H4 (cell line): ENCODE data around the gene ZSWIM9. TPM values are rescaled to one million over a fixed set of nuclear protein-coding genes. Genes with fewer than 3 reads are reported as not detected.
A peak's percentile ranks its signal among the peaks of the same experiment; 100 is the strongest.

Experiments used
- DNase-seq: peaks from one replicate; pipeline ENCODE4 v3.0.0-alpha.2; 2015; ENCODE audit warnings: low spot score
- total RNA-seq: library from RNA; depleted of rRNA; stranded (reverse); fragments of >200 nt; shearing (Covaris generic); gene quantifications from 2 replicates; pipeline ENCODE4 v1.2.3, GENCODE V29; 2014; rRNA removed

Gene ZSWIM9
- 0.54 and 0.84 TPM in 2 replicates for total RNA-seq

DNA sequence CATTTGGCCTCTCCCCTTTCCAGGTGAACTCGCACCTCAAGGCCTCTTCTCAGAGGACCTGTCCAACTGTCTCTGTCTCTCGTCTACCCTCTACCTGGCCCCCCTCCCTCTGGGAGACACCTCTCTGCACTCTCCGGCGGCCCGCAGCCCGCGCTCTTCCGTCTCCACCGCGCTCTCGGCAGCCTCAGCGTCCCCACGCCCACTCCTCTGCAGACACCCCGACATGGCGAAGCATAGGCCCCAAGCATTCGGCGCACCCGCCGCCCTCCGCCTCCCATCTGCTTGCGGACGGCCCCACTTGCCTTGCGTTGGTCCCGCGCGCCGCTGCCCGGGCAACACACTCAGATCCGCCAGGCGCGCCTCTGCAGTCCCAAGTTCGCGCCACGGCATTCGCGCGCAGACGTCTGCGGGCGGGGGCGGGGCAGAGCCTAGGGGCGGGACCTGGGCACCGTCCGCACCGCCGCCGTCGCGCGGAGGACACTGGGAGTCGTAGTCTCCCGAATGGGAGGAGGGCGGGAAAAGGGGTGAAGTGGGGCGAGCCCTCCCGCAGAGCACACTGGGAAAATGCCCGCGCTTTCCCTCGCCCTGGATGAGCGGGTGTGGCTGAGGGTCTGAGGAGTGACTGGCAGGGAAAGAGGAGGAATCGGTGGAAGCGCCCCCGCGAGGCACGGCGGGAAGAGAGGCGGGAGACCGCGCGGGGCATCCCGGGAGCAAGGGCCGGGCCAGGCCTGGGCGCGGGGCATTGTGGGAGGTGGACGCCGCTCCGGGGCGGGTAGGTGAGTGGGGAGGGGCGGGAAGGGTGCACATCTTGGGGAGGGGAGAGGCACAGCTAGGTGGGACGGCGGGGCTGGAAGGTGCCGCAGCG lies at the start of gene ZSWIM9, which contains the start of gene LIG1:
TSS of gene ZSWIM9 (plus strand) at position 742 of the 865 bp plus-strand sequence. CDS start 1,123 bp downstream, outside the sequence.
TSS of gene LIG1 (minus strand) at position 406 of the 865 bp plus-strand sequence. CDS start 4,778 bp downstream, outside the sequence.
- peak; percentile 96 for DNase-seq

DNA sequence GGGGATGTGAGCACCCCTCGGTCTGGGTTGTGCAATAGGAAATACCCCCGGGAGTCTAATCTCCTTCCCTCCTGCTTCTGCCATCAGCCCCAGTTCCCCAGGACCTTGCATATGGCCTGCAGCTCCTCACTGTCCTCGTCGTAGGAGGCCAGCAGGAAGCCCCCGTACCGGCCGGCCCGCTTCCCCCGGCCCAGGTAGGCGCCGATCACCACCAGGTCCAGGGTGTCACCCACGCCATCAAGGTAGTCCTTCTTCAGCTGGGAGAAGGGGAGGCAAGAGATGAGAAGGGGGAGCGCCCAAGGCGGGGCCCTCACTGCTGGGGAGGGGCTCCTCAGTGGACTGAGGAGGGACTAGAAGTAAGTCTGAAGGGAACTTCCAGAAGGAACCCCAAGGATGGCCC lies 49.4 kb upstream of the ZSWIM9 start:
- no peak for DNase-seq

DNA sequence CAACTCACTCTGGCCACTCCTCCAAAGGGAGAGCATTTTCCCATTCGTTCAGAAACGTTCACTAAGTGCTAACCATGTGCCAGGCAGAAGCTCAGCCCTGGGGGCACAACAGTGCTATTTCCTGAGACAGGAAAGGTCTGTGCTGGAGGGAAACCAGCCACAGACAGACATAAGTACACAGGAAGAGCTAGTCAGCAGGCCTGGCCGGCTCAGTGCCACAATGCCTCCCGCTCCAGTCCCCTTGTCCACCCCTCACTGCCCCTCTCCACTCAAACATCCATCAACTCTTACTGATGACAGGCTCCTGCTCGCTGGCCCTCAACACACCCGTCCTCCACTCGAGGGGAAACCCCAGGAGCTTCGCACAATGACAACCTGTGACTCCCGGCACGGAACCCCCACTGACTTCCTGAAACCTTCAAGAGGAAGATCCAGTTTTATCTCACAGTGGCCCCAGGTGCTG lies 48.5 kb upstream of the ZSWIM9 start:
- DNase-seq = no peak

DNA sequence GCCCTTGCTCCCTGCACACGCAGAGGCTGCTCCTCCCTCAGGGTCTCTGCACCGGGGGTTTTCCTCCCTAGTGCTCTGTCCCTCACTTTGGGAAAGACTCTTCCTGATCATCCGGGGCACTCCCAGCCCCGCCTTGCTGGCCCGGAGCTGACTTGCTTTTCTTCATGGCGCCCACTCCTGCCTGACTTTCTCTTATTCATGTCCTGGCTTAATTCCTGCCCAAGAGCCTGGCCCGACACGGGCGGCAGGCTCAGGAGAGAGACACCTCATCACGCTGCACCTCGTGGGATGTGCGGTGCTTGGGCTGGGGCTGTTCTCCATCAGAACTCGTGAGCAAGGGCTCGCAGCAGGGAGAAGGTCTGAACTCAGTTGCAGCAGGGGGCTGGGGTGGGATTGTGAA lies 48.1 kb upstream of the ZSWIM9 start:
- DNase-seq = no peak

DNA sequence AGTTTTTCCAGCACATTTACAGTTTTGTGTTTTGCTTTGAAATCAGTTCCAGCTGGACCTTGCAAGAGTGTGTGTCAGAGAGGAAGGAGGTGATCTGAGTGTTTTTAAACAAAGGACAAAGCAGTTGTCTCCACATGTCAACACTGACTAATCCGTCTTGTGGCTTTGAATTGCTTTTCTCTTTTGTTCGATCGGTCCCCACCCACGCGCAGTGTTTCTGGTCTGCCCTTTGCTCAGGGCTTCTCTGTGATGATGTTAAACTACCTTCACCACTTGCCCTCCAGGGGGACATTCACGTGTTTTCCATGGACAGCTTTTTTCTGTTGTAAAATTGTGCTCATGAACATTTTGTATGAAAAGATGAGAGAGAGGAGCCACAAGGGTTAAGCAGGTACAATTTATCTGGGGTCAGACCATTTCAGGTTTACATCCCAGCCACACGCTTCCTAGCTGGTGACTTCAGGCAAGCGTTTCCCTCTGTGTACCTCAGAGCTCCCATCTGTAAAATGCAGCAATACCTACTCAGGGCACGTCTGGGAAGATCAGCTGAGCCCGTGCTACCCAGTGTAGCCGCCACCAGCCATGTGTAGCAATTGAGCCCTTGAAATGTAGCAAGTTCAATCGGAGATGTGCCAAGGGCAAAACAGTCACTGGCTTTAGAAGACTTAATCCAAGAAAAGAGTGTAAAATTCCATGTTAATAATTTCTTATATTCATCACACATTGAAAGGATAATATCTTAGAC lies 46.4 kb upstream of the ZSWIM9 start:
- DNase-seq = peak; percentile 33

DNA sequence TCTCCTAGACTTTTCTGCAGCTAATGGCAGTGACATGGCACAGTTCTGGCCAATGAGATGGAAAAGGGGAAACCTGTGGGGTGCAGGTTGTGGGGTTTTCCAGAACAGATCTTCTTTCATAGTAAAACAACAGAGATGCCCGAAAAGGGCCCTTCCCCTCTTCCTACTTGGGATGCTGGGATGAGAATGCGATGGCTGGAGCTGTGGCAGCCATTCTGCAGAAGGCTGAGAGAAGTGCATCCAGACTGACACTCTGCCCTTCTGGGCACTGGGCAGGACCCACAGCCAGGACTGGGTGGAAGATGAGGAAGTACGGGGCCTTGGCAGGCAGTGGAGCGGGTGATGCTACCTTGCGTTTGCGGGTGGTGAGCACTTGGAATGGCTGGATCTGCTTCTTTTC lies 42.9 kb upstream of the ZSWIM9 start:
- DNase-seq = no peak

DNA sequence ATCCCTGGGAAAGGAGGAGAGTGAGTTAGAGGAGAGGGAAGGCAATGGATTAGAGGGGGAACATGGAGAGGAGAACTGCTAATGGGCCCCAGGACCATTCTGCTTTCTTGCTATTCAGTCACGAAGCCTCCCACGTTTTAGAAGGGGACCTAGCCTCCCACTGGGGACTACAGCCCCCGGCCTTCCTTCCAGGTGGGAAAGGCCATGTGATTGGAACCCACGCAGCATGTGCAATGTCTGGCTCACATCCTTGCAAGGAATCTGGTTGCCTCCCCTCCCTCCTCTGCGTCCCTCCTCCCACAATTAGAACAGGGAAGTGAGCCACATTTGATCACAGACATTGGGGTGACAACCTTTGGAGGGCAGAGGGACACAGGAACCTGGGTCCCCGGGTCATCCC lies 37.4 kb upstream of the ZSWIM9 start:
- DNase-seq = no peak

DNA sequence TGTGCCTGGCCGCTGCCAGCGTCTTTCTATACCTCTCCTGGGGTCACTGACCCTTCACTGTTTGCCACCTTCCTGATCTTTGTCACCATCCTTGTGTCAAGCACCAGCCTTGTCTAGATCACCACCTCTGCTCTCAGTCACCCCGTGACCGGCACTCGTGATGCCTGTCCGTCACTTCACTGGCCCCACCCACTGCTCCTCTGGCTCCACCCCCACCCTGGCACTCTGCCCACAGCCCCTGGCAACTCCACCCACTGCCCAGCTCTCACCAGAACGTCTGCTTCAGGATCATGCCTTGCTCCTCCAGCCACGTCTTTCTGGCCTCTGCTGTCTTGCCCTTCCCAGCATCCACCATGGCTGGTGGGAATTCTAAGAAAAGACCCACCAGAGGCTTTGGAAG lies 35.1 kb upstream of the ZSWIM9 start:
- DNase-seq = no peak

DNA sequence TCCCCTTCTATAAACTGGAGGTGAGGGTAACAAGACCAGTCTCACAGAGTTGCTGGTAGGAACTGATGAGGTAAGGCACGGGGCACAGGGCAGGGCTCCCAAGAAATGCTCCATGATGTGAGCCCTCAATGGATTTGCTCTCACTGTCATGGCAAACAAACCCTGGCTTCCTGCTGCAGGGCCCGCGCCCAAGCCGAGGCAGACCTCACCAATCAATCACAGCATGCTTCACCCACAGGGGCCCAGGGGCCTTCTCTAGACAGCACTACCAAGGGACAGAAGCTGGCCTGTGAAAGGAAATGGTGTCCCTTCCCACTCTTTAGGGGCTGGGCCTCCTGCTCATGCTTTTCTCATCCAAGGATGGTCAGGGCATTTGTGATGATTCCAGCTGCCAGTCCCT lies 33.9 kb upstream of the ZSWIM9 start:
- no peak for DNase-seq

DNA sequence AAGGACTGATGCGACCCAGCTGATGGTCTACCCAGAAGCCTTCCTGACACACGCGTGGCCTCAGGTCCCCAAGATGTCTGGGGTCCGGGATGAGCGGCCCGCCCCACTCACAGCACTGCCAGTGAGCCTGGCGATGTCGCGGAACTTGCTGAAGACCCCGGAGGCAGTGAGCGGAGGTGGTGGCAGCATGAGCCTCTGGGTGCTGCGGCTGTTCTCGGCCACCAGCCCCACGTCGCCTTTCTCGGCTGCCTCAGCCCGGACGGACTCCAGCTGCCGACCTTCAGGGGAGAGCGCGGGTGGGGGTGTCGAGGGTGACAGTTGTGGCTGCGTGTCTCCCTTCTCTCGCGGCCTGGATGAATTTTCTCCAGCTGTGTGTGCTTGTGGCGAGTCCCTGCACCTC lies 33.1 kb upstream of the ZSWIM9 start:
- DNase-seq = no peak

DNA sequence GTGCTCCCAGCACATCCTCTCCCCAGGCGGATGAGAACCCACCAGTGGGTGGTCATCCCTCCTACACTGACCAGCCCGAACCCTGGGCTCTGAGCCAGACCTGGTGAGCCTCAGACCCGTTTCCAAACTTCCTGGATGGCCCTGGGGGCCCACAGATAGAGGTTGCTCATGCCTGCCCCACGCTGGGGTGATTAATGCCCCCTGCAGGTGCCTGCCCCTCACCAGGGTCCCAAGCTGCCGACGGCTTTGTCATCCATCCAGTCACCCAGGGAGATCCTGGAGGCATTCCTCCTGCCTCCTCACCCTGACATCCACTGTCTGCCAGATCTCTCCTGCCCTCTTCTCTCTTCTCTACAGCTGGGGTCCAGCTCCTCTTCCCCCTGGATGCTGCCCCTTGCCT lies 31.4 kb upstream of the ZSWIM9 start:
- no peak for DNase-seq

DNA sequence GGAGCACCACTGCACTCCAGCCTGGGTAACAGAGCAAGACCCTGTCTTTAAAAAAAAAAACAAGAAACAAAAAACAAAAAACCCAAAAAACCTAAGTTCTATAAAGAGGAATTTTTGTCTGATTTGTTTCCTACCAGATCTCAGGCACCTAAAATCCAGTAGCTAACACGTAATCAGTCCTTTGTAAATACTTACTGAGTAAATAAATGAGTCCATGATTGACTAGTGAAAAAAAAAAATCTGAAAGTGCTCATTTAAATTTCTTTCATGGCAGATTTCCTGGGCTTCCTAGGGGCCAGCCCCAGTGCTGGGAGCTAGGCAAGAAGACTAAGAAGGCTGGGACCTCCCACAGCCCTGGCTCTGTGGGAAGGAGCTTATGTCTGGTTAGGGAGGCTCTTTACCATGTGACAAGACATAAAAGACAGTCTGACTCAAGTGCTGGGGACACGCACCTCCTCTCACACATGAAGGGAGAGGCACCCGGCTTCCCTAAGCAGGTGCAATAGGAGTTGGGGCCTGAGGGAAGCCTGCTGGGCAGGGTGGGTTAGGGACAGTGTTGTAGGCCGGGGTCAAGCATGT lies 22.8 kb upstream of the ZSWIM9 start:
- DNase-seq = no peak

DNA sequence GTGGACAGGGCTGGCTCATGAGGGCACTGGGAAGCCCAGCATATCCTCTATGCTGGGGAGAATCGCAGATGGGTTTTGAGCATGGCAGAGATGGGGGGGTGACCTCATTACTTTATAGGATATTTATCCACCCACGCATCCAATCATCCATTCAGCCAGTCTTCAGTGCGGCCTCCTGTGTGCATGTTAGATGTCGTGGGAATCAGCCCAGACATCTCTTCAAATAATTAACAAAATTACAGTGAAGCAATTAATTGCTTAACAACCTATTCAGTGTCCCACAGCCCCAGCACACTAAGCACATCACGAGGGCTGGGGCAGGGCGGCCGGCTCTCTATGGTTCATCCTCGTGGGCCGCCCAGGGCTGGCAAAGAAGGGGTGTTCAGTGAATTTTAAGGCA lies 21.9 kb upstream of the ZSWIM9 start:
- no peak for DNase-seq

DNA sequence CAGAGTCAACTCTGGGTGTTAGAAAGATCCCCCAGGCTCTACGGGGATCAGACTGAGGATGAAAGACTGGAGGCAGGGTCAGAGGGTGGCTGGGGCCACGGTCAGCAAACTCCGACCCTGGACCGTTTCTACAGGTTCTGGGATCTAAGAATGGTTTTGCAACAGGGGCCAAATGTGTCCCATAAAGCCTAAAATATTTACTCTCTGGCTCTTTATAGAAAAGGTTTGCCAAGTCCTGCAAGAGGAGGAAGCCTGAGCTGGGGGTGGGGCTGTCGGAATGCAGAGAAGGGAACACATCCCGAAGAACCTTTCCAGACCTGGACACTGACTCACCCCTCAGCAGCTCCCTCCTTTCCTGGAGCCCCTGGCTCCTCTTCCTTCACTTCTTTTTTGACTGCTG lies 21.1 kb upstream of the ZSWIM9 start:
- DNase-seq = no peak

DNA sequence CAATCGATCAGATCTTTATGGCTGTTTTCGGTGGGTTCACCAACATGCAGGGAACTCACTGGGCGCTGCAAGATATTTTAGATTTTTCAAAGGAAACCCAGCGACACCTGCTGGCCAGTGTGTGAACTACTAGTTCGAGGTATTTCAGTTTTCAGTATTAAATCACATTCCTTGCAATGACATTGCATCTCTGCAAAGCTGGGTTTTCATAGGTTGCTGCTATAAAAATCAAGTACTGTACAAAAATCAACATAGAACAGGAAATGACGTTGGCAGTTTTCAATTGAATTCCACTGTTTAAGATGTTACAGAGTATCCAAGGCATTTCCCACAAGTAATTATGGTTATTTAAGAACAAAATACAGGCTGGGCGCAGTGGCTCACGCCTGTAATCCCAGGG lies 17.9 kb upstream of the ZSWIM9 start:
- peak; percentile 95 for DNase-seq

DNA sequence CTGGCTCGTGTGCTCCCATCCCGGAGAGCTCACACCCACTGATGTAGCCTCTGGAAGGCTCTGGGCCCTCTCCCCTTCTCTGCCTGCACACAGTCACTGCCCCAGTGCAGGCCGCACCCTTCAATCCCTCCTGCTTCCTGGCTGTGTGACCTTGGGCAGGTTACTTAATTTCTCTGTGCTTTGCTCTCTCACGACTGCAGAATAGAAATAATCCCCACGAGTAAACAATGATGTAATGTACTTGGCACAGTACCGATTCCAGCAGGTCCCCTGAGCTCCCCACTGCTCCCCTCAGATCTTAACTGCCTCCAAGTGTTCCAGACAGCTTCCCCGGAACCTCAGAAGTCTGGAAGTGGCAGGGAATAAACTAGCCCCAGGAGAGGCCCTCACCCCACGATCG lies 16.5 kb upstream of the ZSWIM9 start:
- no peak for DNase-seq

DNA sequence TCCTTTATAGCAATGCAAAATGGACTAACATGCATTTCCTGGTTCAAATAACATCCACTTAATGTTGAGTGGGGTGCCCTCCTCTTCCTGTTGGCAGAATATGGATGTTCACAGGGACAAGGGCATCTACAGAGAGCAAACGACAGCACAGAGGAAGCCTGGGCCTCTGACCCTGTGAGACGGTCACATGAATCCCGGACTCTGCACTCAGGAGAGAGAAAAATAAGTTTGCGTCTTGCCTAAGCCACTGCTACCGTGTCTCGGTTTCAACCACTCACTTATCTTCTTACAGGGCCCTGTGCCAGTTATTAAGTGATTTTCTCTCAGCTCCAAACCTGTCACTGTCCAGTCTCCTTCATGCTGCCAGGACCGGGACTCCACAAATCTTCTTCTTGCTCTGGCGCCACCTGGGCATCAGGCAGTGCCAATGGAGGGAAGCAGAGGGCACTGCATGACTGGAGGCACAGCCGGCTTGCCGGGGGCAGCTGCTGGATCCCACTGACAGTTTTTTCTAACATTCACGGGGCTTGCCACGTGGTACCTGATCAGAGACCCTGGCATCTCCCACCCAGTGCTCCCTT lies 12.2 kb upstream of the ZSWIM9 start:
- no peak for DNase-seq

DNA sequence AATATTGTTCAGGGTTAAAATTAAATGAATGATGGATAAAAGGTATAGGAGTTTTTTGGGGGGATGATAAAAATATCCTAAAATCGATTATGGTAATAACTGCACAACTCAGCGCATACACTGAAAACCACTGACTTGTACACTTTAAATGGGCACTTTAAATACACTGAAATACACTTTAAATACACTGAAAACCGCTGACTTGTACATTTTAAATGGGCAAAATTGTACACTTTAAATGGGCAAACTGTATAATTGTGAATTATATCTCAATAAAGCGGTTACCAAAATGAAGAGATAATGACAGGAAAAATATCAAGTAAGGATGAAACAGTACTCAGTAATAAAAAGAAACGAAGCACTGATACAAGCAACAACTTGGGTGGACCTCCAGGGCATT lies 1.8 kb upstream of the ZSWIM9 start:
- DNase-seq = no peak

DNA sequence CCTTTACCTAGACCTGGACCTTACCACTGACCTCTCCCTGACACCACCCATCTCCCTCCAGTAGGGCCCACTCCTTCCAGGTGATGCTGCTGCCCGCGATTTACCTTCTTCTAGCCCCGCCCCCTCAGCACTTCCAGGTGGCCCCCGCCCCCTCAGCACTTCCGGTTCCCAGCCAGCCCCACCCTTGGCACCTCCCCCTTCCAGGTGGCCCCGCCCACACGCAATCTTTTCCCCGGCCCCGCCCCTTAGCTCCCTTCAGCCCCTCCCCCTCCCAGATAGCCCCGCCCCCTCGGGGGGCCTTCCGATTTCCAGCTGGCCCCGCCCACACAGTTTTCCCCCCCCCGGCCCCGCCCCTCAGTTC lies 922 bp upstream of the ZSWIM9 start:
- DNase-seq = peak; percentile 59

DNA sequence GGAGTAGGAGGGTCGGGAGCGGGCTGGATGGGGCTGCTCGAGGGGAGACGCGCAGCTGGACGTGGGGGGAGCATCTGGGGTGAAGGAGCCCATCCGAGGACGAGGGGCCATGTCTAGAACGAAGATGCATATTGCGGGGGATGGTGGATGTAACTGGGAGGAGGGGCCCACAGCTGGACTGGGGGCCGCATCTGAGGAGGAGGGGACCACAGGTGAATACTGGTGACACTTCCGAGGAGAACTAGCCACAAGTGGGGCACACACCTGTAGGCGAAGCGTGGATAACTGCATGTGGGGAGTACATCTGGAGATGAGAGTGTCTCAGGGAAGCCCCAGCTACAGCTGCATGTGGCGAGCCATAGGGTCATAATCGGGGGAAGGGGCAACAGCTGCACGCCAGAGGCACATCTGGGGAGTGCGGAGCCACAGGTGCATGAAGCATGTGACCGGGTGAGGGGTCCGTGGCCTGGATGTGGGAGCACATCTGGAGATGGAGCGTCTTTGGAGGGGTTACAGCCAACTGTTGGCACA lies 402 bp downstream of the ZSWIM9 start:
- DNase-seq = no peak

DNA sequence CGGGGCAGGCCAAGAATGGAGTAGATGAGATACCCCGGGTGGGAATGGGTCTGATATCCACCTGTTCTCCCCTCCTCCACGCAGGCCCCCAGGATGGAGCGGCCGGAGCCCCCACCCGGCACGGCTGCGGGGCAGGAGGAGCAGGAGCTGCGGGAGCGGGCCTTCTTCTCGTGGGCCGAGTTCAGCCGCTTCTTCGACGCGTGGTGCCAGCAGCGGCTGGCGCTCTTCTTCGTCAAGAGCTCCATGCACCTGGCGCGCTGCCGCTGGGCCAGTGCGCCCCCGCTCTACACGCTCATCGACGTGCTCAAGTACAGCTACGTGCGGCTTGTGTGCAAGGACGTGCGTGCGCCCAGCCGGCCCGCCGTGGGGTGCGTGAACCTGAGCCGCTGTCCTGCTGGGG lies 1.2 kb downstream of the ZSWIM9 start:
- DNase-seq = no peak

DNA sequence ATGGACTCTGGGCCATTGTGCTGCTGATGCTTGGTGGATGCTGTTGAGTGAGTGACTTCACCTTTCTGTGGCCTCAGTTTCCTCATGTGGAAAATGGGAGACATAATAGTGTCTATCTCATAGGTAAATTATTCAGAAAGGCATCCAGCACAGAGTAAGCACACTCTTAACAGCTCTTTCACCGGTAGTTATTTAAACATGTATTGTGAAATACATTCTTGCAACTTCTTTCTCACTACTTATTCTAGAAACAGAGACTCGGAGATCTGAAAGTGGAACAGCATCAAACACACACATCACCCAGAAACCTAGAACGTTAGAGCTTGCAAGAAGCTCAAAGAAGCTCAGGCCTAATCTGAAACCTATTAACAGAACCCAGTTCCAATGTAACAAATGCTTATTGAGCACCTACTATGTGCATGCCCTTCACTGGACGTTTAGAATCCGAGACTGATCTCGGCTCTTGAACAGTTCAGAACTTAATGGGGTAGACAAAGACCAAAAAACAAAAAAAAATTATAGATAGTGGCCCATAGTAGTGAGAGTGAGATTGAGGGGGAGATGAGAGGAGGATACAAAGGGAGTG lies 4.1 kb downstream of the ZSWIM9 start:
- no peak for DNase-seq
